NCI-H524 treated with DMSO at 0.1 percent for 48 hours (cell line): ENCODE measurements around the gene CHST15.

ENCODE experiments used
- DNase-seq: peaks from one replicate; lab custom pipeline; 2025; lab: John Stamatoyannopoulos, UW

Gene CHST15

GRCh38 chr10:123964953-123965352, 128.4 kb downstream of the CHST15 start:
- no peak for DNase-seq

- no peak for DNase-seq
Measured at GRCh38 chr10:123962756-123963530, 130.5 kb downstream of the CHST15 start.

- no peak for DNase-seq
Measured at GRCh38 chr10:123958241-123958640, 135.2 kb downstream of the CHST15 start.
